Heart right ventricle (tissue), 16 donors: ENCODE data around the gene CIBAR2. TPM values are rescaled to one million over a fixed set of nuclear protein-coding genes. Genes with fewer than 3 reads are reported as not detected.
A peak's percentile ranks its signal among the peaks of the same experiment; 100 is the strongest.

ENCODE experiments used
- ATAC-seq, 8 donors: fragments of 200-7000 bp; cut with Tn5 transposase; one replicate each; pipeline ENCODE4 v1.9.1; 2020; ENCODE audit warnings: mild to moderate bottlenecking in 8 of 8, moderate library complexity in 8 of 8, moderate number of reproducible peaks in 1 of 8
- DNase-seq, 2 donors: peaks; one replicate each; pipeline ENCODE4 v3.0.0-alpha.2; 2020
- H3K27ac ChIP-seq, 10 donors: fragments of 200-600 bp; sonication (generic) in 2 of 10; one replicate each; pipeline versions ENCODE4 v1.5.0 to v1.8.0; 2020 to 2022; ENCODE audit warnings: mild to moderate bottlenecking in 3 of 10
- H3K27me3 ChIP-seq, 7 donors: fragments of 200-600 bp; one replicate each; pipeline ENCODE4 v1.8.0; 2021 to 2022; ENCODE audit warnings: mild to moderate bottlenecking in 2 of 7
- H3K36me3 ChIP-seq, 9 donors: fragments of 200-600 bp; sonication (generic) in 1 of 9; one replicate each; pipeline versions ENCODE4 v1.5.0 to v1.8.0; 2020 to 2022; ENCODE audit warnings: mild to moderate bottlenecking in 2 of 9
- H3K4me1 ChIP-seq, 9 donors: fragments of 200-600 bp; sonication (generic) in 1 of 9; one replicate each; pipeline versions ENCODE4 v1.5.0 to v1.8.0; 2020 to 2022; ENCODE audit warnings: mild to moderate bottlenecking in 4 of 9
- H3K4me3 ChIP-seq, 10 donors: fragments of 200-600 bp; sonication (generic) in 2 of 10; one replicate each; pipeline versions ENCODE4 v1.5.0 to v1.8.0; 2020 to 2022; ENCODE audit warnings: mild to moderate bottlenecking in 7 of 10, moderate library complexity in 2 of 10
- H3K9me3 ChIP-seq, 11 donors: fragments of 200-600 bp in 10 of 11; sonication (generic) in 2 of 11; one replicate each; pipeline versions ENCODE4 v1.5.0 to v1.8.0; 2013 to 2022; ENCODE audit warnings: mild to moderate bottlenecking in 2 of 11, control low read depth in 1 of 11, moderate library complexity in 1 of 11
- CTCF ChIP-seq, 9 donors: fragments of 200-600 bp; sonication (generic) in 2 of 9; IDR thresholded peaks; one replicate each; pipeline versions ENCODE4 v1.5.0 to v1.8.0; 2021 to 2022; ENCODE audit warnings: antibody characterized with exemption in 9 of 9, mild to moderate bottlenecking in 5 of 9, moderate library complexity in 1 of 9
- WGBS, 2 donors: extraction: QIAGEN DNeasy Blood & Tissue Kit; methylation state at CpG; one replicate each; pipeline ENCODE4 v1.1.7; 2013; ENCODE audit warnings: inconsistent platforms in 1 of 2; 5-methylcytosine and 5-hydroxymethylcytosine counted together
- intact Hi-C, 10 donors: fragments of 100-400 bp; cut with DNase I; formaldehyde crosslinking; loops; one replicate each; pipeline versions ENCODE4 v1.11.1 to v1.14.2; 2022
- polyA plus RNA-seq, 2 donors: library from polyadenylated mRNA; stranded (reverse); fragments of 200-250 nt; gene quantifications; one replicate each; pipeline ENCODE4 v1.2.3, GENCODE V29; 2013
- total RNA-seq, 10 donors: library from RNA; stranded (reverse); fragmentation: NEBNext Ultra II Directional in 3 of 10; extraction: Animal tissue kit (Norgen Biotek cat#: 25700) in 3 of 10; gene quantifications; one replicate each; pipeline versions ENCODE4 v1.2.1 to v1.2.4, GENCODE V29; 2021 to 2023
- donor health status: Arrhythmogenic right ventricular cardiomyopathy.
- donor health status: ischemic (EF 13 %, LVEDD 7.1; RV severe dilation, severe dysfunction).
- donor health status: healthy with polysubstance abuse.
- donor health status: DM: no; HTN: yes; CAD: no.
- donor health status: DM: no; HTN: no; CAD: no.
- donor health status: ischemic (EF 25% LVEDD 6.9; RV normal size, moderate dysfunction).
- donor health status: ischemic (EF 25% LVEDD 5.7; RV mildly dilated, moderate dysfunction).
- donor health status: healthy.
- donor health status: DM: yes; HTN: yes; CAD: no.
- donor health status: Ischemic cardiomyopathy.
- donor health status: ischemic (EF 35%, LVEDD 5.7; RV mildly dilated, moderate dysfunction).
- donor health status: nonischemic (EF 11% LVEDD 7.7; RV severe dilation, severe dysfunction).
- donor health status: DM: yes; HTN: yes; CAD: no.
- donor health status: PGD.
- donor health status: ischemic (EF 29% LVEDD 5.4; RV normal size, mild dysfunction).
- donor health status: nonischemic (EF 23%, LVEDD 6.1; RV moderate dilation, normal function).

The CIBAR2 gene
- total and polyA plus RNA-seq, 12 donors: not detected

GRCh38 chr16:85150331-85150940 lies 38.2 kb upstream of the CIBAR2 start:
- no peak for ATAC-seq
- H3K9me3 ChIP-seq: no peaks in the 10 kb centered on the region
- H3K27ac ChIP-seq: peak overlapping the region in 8 of 10 donors; percentile 29 to 91 (median 56)
- DNase-seq: no peak
- WGBS, 2 donors: 91 to 95% methylated on average over 9 of the region's 9 CpGs
- H3K27me3 ChIP-seq: no peaks in the 10 kb centered on the region
- peaks cover 22 to 85% (median 71%) of the 10 kb centered on the region in 9 donors for H3K4me1 ChIP-seq
- no peak overlapping the region for H3K4me3 ChIP-seq
- intact Hi-C loops: no loop called here
- no peak for TF ChIP-seq CTCF (IDR thresholded peaks at IDR 0.05)
- H3K36me3 ChIP-seq: no peaks in the 10 kb centered on the region

GRCh38 chr16:85149776-85150175 lies 37.5 kb upstream of the CIBAR2 start:
- Histone ChIP-seq H3K27ac (peak overlapping the region; percentile 29 to 65 (median 52)), H3K4me1 (peaks cover 28 to 92% (median 71%) of the 10 kb centered on the region in 9 donors), H3K27me3 (no peaks in the 10 kb centered on the region), H3K4me3 (no peak overlapping the region), H3K36me3 (no peaks in the 10 kb centered on the region), H3K9me3 (peaks cover 0 to 2% (median 0%) of the 10 kb centered on the region in 11 donors)
- intact Hi-C loops: no loop called here
- peak in 1 of 2 donors; percentile 71 for DNase-seq
- TF ChIP-seq CTCF (IDR thresholded peaks at IDR 0.05): no peak
- ATAC-seq: peak in 7 of 8 donors; percentile 2 to 66 (median 33)
- WGBS, 2 donors: 53 to 64% methylated on average over 14 of the region's 14 CpGs

GRCh38 chr16:85148931-85149330 lies 36.7 kb upstream of the CIBAR2 start:
- H3K9me3 ChIP-seq: peaks cover 0 to 6% (median 0%) of the 10 kb centered on the region in 11 donors
- peaks cover 31 to 95% (median 68%) of the 10 kb centered on the region in 9 donors for H3K4me1 ChIP-seq
- 30 to 36% methylated on average over 9 of the region's 9 CpGs for WGBS, 2 donors
- H3K36me3 ChIP-seq: no peaks in the 10 kb centered on the region
- no peak for TF ChIP-seq CTCF (IDR thresholded peaks at IDR 0.05)
- H3K4me3 ChIP-seq: no peak overlapping the region
- peak overlapping the region in 4 of 10 donors; percentile 43 to 58 (median 55) for H3K27ac ChIP-seq
- intact Hi-C loops: no loop called here
- no peaks in the 10 kb centered on the region for H3K27me3 ChIP-seq
- DNase-seq (no peak), ATAC-seq (peak in 2 of 8 donors; percentile 8)

GRCh38 chr16:85146922-85147651 lies 34.8 kb upstream of the CIBAR2 start:
- TF ChIP-seq CTCF (IDR thresholded peaks at IDR 0.05): no peak
- peak in 6 of 8 donors; percentile 8 to 50 (median 26) for ATAC-seq

More at GRCh38 chr16:85146922-85147651, 34.8 kb upstream of the CIBAR2 start:
- H3K4me1 ChIP-seq: peaks cover 27 to 95% (median 67%) of the 10 kb centered on the region in 9 donors
- peaks cover 0 to 6% (median 0%) of the 10 kb centered on the region in 11 donors for H3K9me3 ChIP-seq
- H3K27me3 ChIP-seq: no peaks in the 10 kb centered on the region
- intact Hi-C loops: no loop called here
- H3K4me3 ChIP-seq: no peak overlapping the region
- no peaks in the 10 kb centered on the region for H3K36me3 ChIP-seq
- 44 to 61% methylated on average over 27 of the region's 27 CpGs for WGBS, 2 donors
- peak overlapping the region in 9 of 10 donors; percentile 66 to 86 (median 74) for H3K27ac ChIP-seq
- DNase-seq: peak in 1 of 2 donors; percentile 68
